Stimulated activated CD4-positive, alpha-beta T cell treated with anti-CD3 and anti-CD28 coated beads, Interleukin-15, amount 100 ng/mL, for 48 hours (primary cell): ENCODE data around the gene FBXL17.

Source experiments
- DNase-seq, 2 donors: peaks; one replicate each; pipeline ENCODE4 v3.0.0-alpha.2; 2020; ENCODE audit warnings: low read depth in 2 of 2

The FBXL17 gene

GRCh38 chr5:108249785-108250426 is 132.0 kb downstream of the FBXL17 start:
- DNase-seq: no peak

- DNase-seq: no peak
These were observed 132.7 kb downstream of the FBXL17 start for GRCh38 chr5:108249095-108249784.

- no peak for DNase-seq
These were observed 142.7 kb downstream of the FBXL17 start for GRCh38 chr5:108238936-108239887.

DNA sequence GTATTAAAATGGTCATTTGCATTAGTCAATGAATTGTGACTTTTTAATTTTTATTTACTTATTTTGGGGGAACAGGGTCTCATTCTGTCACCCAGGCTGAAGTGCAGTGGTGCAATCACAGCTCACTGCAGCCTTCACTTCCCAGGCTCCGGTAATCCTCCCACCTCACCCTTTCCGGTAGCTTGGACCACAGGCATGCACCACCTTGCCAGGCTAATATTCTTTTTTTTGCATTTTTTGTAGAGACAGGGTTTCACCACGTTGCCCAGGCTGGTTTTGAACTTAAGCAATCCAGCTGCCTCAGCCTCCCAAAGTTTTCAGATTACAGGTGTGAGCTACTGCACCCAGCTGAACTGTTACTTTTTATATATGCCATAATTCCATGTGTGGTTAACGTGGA is 143.4 kb downstream of the FBXL17 start:
- no peak for DNase-seq

- DNase-seq: no peak
These were observed 148.2 kb downstream of the FBXL17 start for GRCh38 chr5:108233617-108234155.

DNA sequence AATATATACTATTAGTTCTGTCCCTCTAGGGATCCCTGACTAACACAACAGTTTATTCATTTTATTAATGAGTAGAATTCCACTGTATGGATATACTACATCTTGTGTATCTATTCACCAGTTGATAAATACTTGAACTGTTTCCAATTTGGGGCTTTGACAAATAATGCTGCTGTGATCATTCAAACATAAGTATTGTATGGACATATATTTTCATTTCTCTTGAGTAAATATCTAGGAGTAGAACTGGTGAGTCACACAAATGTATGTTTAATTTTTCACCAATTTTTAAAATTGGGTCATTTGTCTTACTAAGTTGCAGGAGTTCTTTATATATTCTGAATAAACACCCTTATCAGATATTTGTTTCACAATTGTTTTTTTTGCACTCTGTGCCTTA is 149.1 kb downstream of the FBXL17 start:
- no peak for DNase-seq

DNA sequence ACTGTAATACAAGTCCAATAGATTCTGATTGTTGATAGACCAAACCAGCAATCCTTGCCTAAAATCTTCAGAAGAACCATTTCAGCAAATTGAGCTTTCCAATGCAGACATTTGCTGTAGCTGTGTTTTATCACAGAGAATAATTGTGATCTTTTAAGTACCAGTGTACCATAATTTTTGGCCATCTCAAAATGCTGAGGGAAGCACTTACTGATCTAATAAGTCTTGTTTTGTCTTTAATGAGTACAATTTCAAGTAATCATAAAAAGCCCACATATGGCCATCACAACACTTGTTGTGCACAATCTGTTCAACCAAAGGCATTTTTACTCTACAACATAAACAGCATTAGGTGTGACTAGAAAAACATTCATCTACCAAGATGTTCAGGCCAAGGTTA is 159.9 kb downstream of the FBXL17 start:
- DNase-seq: no peak

DNA sequence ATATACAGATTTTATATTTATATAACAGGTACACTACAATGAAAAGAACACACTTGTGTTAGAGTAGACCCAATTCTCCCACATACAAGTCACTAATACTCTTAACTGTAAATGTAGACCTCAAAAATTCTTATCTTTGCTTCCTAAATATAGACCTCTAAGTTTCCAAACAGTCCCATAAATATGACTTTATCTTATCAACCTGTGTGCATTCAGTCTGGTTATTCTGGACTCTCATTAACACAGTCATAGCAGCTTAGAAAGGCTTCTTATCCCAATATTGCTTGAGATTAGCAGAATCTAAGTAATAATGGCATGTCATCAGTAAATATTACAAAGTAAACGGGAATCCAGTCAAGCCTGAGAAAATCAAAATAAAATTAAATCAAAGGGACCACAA is 161.1 kb downstream of the FBXL17 start:
- no peak for DNase-seq

DNA sequence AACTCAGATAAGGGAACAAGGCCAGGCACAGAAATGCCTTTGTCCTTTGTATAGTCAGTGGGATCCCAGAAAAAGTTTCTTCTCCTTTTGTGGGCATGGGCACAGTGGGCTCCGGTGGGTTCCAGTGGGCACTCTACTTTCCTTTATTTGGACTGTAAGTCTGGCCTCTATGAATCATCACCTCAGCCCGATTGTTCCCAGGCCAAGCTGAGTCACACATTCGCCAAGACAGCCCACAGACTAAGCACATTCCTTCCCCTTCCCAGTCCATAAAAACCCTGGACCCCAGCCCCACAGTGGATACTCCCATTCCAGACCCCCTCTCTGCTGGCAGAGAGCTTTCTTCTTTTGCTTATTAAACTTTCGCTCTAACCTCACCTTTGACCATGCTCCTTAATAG is 165.0 kb downstream of the FBXL17 start:
- DNase-seq: no peak

DNA sequence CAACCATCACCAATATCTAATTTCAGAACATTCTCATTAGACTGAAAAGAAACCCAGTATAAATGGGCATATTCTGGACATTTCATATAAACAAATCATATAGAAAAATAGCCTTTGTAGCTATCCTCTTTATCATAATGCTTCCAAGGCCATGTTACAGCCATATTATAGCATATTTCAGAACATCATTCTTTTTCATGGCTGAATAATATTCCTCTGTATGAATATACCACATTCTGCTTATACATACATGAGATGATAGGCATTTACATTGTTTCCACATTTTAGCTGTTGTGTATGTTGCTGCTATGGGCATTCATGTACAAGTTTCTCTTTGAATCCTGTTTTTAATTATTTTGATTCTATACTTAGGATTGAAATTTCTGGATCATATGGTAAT is 167.0 kb downstream of the FBXL17 start:
- no peak for DNase-seq

- DNase-seq: no peak
These were observed 169.0 kb downstream of the FBXL17 start for GRCh38 chr5:108212775-108213346.

DNA sequence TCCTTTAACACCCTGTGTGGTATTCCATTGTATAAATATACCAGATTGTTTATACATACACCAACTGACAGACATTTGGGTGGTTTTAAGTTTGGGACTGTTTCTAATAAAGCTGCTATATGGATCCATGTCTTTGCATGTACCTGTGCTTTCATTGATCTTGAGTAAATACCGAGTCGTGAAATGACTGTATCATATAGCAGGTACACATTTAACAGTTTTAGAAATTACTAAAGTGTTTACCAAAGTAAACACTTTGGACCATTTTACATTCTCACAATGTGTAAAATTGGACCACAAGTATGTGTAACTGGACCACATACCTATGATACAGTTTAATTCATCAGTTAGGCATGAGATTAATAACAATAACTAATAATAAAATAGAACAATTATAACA is 175.2 kb downstream of the FBXL17 start:
- no peak for DNase-seq

DNA sequence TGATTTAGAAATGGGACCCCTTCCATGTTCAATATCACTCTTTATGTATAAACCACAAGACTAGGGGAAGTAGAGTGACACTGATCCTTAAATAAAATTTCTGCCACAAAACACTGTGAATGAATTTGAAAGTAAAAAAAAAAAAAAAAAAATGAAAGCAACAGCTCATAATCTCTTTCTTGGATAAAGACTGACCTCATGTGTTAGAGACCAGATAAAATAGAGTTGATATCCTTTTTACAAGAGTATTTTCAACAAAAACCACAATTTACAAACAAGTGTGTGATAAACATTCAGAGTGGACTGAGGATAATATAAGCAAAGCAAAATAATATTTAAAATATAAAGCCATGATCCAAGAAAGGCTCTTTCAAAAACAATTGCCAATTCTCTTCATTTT is 180.2 kb downstream of the FBXL17 start:
- DNase-seq: no peak

DNA sequence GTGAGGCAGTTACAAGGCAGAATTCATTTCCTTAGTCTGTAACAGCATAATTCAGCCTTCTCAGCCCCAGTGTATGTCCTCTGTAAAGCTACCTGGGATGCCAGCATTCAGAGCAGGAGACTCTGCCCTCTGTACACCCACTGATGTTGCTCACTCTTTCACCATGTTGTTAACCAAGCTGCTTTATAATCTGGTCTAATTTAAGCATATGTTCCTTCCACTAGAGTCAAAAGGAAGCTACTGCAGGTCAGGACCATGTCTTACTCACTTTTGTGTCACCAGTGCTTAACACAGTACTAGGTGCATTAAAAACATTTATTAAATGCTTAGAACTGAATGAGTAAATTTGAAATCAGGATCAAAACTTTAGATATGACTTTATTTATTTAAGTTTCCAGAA is 185.6 kb downstream of the FBXL17 start:
- DNase-seq: no peak

DNA sequence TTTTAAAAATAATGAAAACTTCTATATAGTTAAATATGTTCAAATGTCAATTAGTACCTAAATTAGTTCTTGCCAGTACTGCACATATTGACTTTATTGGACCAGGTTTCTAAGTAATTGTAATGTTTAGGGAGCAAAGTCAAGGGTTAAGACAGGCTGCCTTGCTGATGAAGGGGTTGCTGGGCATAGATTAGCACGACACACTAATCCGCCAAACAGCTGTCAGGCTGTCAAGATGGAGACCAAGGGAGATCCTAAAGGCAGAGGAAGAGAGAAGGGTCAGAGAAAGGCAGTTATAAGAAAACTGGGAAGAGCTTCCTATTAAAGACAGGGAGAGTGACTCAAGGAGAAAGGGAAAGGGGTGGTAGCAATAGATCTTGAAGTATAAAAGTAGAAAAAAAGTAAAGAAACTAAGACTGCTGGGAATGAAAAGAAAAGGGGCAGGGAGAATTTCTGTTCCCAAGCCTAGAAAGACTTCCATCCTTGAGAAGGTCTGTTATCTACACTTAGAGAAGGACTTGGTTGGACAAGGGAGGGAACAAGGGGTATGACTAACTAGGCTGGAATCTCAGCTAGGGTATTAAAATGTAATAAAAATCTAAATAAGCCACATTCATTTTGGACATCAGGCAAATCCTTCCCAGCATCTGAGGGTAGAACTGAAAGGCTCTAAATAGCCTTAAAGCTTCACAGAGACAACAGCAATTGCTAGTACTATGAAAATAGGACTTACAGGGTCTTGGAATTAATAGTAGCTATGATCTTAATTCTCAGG is 188.7 kb downstream of the FBXL17 start:
- no peak for DNase-seq

DNA sequence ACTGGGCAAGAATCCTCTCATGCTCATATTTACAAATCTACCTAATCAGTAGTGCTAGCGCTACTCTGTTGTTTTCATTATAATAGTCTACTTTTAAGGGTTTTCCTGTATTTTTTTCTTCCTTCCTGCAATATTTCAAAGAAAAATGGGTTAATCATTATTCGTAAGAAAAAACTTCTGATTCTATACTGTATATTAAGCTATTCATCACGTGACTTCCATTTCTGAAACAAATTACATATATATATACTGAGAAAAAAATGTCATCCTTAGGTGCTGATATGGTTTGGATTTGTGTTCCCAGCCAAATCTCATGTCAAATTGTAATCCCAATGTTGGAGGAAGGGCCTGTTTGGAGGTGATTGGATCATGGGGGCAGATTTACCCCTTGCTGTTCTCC is 197.0 kb downstream of the FBXL17 start:
- DNase-seq: no peak

DNA sequence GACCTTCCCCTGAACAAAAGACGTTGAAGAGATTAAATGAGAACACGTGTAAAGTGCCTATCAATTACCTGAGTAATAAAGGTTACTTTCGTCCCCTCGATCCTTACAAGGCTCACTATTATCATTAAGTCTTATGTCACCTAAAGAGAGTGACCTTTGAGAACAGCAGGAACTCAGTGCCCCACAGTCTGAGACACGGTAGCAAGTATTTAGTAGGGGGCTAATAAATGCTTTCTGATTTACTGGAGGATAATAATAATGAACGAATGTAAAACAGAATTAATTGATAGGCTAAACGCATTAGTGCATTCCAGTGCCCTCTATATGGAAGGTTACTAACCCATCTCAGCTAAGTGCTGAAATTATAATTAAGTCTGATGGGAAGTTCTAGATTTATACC is 199.9 kb downstream of the FBXL17 start:
- DNase-seq: no peak

- no peak for DNase-seq
These were observed 207.6 kb downstream of the FBXL17 start for GRCh38 chr5:108174286-108174685.

- no peak for DNase-seq
These were observed 210.1 kb downstream of the FBXL17 start for GRCh38 chr5:108171759-108172158.

DNA sequence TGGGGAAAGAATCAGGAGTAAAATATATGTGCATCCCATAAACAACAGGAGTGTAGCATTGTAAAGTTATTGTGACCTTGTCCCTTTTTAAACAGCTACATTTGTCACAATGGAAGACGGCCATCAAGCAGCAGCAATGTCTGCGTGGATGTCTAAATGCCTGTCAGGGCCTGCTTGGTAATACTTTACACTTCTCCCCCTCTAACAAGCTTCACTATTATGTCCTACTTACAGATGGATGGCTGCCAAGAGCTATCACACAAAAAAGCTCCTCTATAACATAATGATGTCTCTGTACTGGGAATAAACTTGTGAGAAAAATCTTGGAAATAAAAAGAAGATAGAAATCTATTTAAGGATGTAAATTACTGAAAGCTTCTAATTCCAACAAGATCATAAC is 213.0 kb downstream of the FBXL17 start:
- no peak for DNase-seq

DNA sequence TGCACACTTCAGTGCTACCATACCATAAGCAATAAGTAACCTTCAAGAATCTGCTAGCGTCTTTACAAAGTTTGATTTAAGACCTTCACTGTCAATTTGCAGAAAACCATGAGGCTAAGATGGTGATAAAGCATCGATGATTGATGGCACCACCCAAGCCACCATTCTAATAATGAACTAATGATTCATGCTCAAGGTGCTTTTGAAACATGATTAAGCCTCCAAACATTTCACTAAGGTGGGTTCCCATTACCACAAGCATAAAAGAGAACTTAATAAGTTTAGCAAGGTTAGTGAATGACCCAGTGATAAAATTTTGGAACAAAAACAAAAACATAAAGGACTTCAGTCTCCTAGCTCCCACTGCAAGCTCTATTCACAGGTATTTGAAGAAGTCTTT is 214.7 kb downstream of the FBXL17 start:
- DNase-seq: no peak
